ENCODE data around the gene PLXDC2. TPM values are rescaled to one million over a fixed set of nuclear protein-coding genes. Genes with fewer than 3 reads are reported as not detected.

The PLXDC2 gene
- total RNA-seq, 1 donor from 2014 or later = 7.5 TPM

GRCh38 chr10:20006169-20006870, 190.1 kb downstream of the PLXDC2 start:
- TF ChIP-seq, protein P1, sequence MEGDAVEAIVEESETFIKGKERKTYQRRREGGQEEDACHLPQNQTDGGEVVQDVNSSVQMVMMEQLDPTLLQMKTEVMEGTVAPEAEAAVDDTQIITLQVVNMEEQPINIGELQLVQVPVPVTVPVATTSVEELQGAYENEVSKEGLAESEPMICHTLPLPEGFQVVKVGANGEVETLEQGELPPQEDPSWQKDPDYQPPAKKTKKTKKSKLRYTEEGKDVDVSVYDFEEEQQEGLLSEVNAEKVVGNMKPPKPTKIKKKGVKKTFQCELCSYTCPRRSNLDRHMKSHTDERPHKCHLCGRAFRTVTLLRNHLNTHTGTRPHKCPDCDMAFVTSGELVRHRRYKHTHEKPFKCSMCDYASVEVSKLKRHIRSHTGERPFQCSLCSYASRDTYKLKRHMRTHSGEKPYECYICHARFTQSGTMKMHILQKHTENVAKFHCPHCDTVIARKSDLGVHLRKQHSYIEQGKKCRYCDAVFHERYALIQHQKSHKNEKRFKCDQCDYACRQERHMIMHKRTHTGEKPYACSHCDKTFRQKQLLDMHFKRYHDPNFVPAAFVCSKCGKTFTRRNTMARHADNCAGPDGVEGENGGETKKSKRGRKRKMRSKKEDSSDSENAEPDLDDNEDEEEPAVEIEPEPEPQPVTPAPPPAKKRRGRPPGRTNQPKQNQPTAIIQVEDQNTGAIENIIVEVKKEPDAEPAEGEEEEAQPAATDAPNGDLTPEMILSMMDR (IDR thresholded peaks at IDR 0.05; ENCODE audit: insufficient read depth, low read length, poor library complexity, severe bottlenecking) = no peak
- Histone ChIP-seq H3K4me3 (ENCODE audit: low read depth, low read length) (no peak overlapping the region), H3K36me3 (ENCODE audit: control insufficient read depth, insufficient read depth, low read length) (no peaks in the 10 kb centered on the region), H3K27me3 (ENCODE audit: control insufficient read depth, insufficient read depth, low read length) (no peaks in the 10 kb centered on the region)
- no peak for DNase-seq (ENCODE audit: low read depth)

- H3K36me3 ChIP-seq (ENCODE audit: control insufficient read depth, insufficient read depth, low read length) = no peaks in the 10 kb centered on the region
- DNase-seq (ENCODE audit: low read depth) = no peak
- TF ChIP-seq, protein P1 (IDR thresholded peaks at IDR 0.05; ENCODE audit: insufficient read depth, low read length, poor library complexity, severe bottlenecking) = no peak
- no peak overlapping the region for H3K4me3 ChIP-seq (ENCODE audit: low read depth, low read length)
- H3K27me3 ChIP-seq (ENCODE audit: control insufficient read depth, insufficient read depth, low read length) = no peaks in the 10 kb centered on the region
Observed at GRCh38 chr10:20007426-20007825, 191.2 kb downstream of the PLXDC2 start.

GRCh38 chr10:20013991-20014750, 197.9 kb downstream of the PLXDC2 start:
- no peak overlapping the region for H3K4me3 ChIP-seq (ENCODE audit: low read depth, low read length)
- no peaks in the 10 kb centered on the region for H3K36me3 ChIP-seq (ENCODE audit: control insufficient read depth, insufficient read depth, low read length)
- TF ChIP-seq, protein P1 (IDR thresholded peaks at IDR 0.05; ENCODE audit: insufficient read depth, low read length, poor library complexity, severe bottlenecking) = no peak
- H3K27me3 ChIP-seq (ENCODE audit: control insufficient read depth, insufficient read depth, low read length) = no peaks in the 10 kb centered on the region
- DNase-seq (ENCODE audit: low read depth) = no peak

- TF ChIP-seq, protein P1 (IDR thresholded peaks at IDR 0.05; ENCODE audit: insufficient read depth, low read length, poor library complexity, severe bottlenecking) = no peak
- DNase-seq (ENCODE audit: low read depth) = no peak
Observed at GRCh38 chr10:20017961-20018360, 201.7 kb downstream of the PLXDC2 start.

DNA sequence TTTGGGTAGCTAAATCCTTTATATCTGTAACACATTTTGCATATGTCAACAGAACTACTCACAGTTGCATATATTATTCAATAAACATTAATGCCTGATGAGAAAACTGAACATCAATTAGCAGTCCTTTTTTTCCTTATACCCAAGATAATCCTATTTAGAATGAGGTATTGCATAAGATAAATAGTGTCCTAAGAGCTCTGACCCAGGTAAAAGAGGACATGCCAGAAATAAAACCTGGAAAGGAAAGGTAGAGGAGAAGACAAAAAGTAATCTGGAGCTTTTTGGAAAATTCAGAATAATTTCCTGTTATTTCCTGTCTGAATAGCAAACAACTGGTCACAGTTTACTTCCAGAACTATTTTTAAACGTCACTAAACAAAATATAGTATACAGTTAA, 204.4 kb downstream of the PLXDC2 start:
- Histone ChIP-seq H3K36me3 (ENCODE audit: control insufficient read depth, insufficient read depth, low read length) (no peaks in the 10 kb centered on the region), H3K27me3 (ENCODE audit: control insufficient read depth, insufficient read depth, low read length) (no peaks in the 10 kb centered on the region), H3K4me3 (ENCODE audit: low read depth, low read length) (no peak overlapping the region)
- TF ChIP-seq, protein P1 (IDR thresholded peaks at IDR 0.05; ENCODE audit: insufficient read depth, low read length, poor library complexity, severe bottlenecking) = no peak
- DNase-seq (ENCODE audit: low read depth) = no peak

More at GRCh38 chr10:20017961-20018360, 201.7 kb downstream of the PLXDC2 start:
- Histone ChIP-seq H3K36me3 (ENCODE audit: control insufficient read depth, insufficient read depth, low read length) (no peaks in the 10 kb centered on the region), H3K27me3 (ENCODE audit: control insufficient read depth, insufficient read depth, low read length) (no peaks in the 10 kb centered on the region), H3K4me3 (ENCODE audit: low read depth, low read length) (no peak overlapping the region)
